K562 (cell line): ENCODE data around the gene ALPP. TPM values are rescaled to one million over a fixed set of nuclear protein-coding genes. Genes with fewer than 3 reads are reported as not detected.

ENCODE experiments used
- ATAC-seq: fragments of 200-7000 bp; cut with Tn5 transposase; 3 replicates; pipeline ENCODE4 v1.9.1; 2020; ENCODE audit warnings: moderate library complexity
- BruUV-seq: library from RNA; stranded (reverse); fragments of 400-500 nt; replicated peaks from 2 replicates; lab custom pipeline; 2021; lab: Mats Ljungman, UMichigan
- CTCF ChIA-PET: fragments of 300-600 bp; formaldehyde crosslinking; extraction: SDS; loops from one replicate; lab custom pipeline; 2021; ENCODE audit warnings: low intra/inter-chr PET ratio; lab: Yijun Ruan, JAX
- POLR2A ChIA-PET: fragments of 300-600, 350-650 bp; sonication (Branson Sonifier 250); formaldehyde crosslinking; extraction: SDS; loops from one replicate; lab custom pipeline; 2021; ENCODE audit warnings: antibody characterized with exemption, inconsistent platforms; lab: Yijun Ruan, JAX
- DNase-seq, 4 experiments: peaks; one replicate each; pipeline versions ENCODE4 v3.0.0 to v3.0.0-alpha.2; 2011 to 2018; ENCODE audit warnings: low spot score in 3 of 4, mixed read lengths in 3 of 4; ENCODE audit errors: extremely low read depth in 1 of 4
- FAIRE-seq: peaks from 2 replicates; lab custom pipeline; 2011; peaks lifted over from hg19 to GRCh38; lab: Jason Lieb, UNC
- H2AFZ ChIP-seq: 2 replicates; pipeline ENCODE4 v1.6.0; 2011; ENCODE audit warnings: low read depth, low read length, control low read depth, inconsistent platforms
- H3K27ac ChIP-seq: fragments of 200-600 bp; 3 replicates; pipeline ENCODE4 v1.8.0; 2011; ENCODE audit warnings: low read depth, mild to moderate bottlenecking, control low read depth, inconsistent platforms, low read length, moderate library complexity, mixed read lengths; ENCODE audit errors: extremely low read depth
- H3K27me3 ChIP-seq, 2 experiments: fragments of 300-600 bp in 1 of 2; 2 replicates in 1 of 2; 3 replicates in 1 of 2; pipeline versions ENCODE4 v1.6.0 to v1.8.0; 2011; ENCODE audit warnings: inconsistent platforms in 2 of 2, low read length in 2 of 2, mild to moderate bottlenecking in 1 of 2, mixed read lengths in 1 of 2, moderate library complexity in 1 of 2; ENCODE audit not compliant: control insufficient read depth in 2 of 2, insufficient read depth in 2 of 2
- H3K36me3 ChIP-seq: fragments of 300-600 bp; 3 replicates; pipeline ENCODE4 v1.8.0; 2011; ENCODE audit warnings: mild to moderate bottlenecking, low read length, inconsistent platforms; ENCODE audit not compliant: control insufficient read depth, insufficient read depth
- H3K4me1 ChIP-seq, 2 experiments: fragments of 200-600 bp in 1 of 2; replicated peaks in 1 of 2; 2 replicates in 1 of 2; 3 replicates in 1 of 2; pipeline versions ENCODE4 v1.5.1 to v1.8.0; 2011; ENCODE audit warnings: inconsistent platforms in 2 of 2, low read length in 2 of 2, mild to moderate bottlenecking in 1 of 2, mixed read lengths in 1 of 2, moderate library complexity in 1 of 2; ENCODE audit not compliant: control insufficient read depth in 2 of 2, insufficient read depth in 2 of 2
- H3K4me2 ChIP-seq: 2 replicates; pipeline ENCODE4 v1.6.1; 2011; ENCODE audit warnings: low read length, control low read depth, inconsistent platforms, mixed read lengths; ENCODE audit not compliant: insufficient read depth
- H3K4me3 ChIP-seq: fragments of 200-600 bp; sonication (generic), shearing (Covaris generic); 2 replicates; pipeline ENCODE4 v1.5.1; 2016; ENCODE audit warnings: control low read depth, inconsistent platforms
- H3K79me2 ChIP-seq: fragments of 200-600 bp; 3 replicates; pipeline ENCODE4 v1.8.0; 2011; ENCODE audit warnings: low read length, inconsistent platforms; ENCODE audit not compliant: control insufficient read depth, insufficient read depth
- H3K9ac ChIP-seq, 2 experiments: 2 replicates each; pipeline versions ENCODE4 v1.6.0 to v1.6.1; 2011; ENCODE audit warnings: low read depth in 2 of 2, low read length in 2 of 2, control low read depth in 1 of 2, inconsistent platforms in 1 of 2, mild to moderate bottlenecking in 1 of 2, mixed read lengths in 1 of 2; ENCODE audit not compliant: insufficient read depth in 1 of 2
- H3K9me1 ChIP-seq: one replicate; pipeline ENCODE4 v1.6.0; 2011; ENCODE audit warnings: inconsistent platforms, mild to moderate bottlenecking, low read length, moderate library complexity; ENCODE audit not compliant: control insufficient read depth, insufficient read depth
- H3K9me3 ChIP-seq: replicated peaks from 2 replicates; pipeline ENCODE4 v1.5.1; 2011; ENCODE audit warnings: low read depth, low read length, inconsistent platforms; ENCODE audit not compliant: control insufficient read depth, insufficient read depth
- H4K20me1 ChIP-seq: replicated peaks from 2 replicates; pipeline ENCODE4 v1.6.1; 2011; ENCODE audit warnings: low read length, inconsistent platforms, mixed read lengths; ENCODE audit not compliant: control insufficient read depth, insufficient read depth
- BCLAF1 ChIP-seq, 2 experiments: fragments of 450-650 bp in 1 of 2; IDR thresholded peaks; 2 replicates each; pipeline ENCODE4 v1.6.1; 2011 to 2017; ENCODE audit warnings: low read depth in 2 of 2, antibody characterized with exemption in 1 of 2, borderline replicate concordance in 1 of 2, low read length in 1 of 2, mild to moderate bottlenecking in 1 of 2, mixed read lengths in 1 of 2; ENCODE audit not compliant: control insufficient read depth in 1 of 2
- BRCA1 ChIP-seq, 2 experiments: fragments of 450-650 bp in 1 of 2; sonication (generic) in 1 of 2; formaldehyde crosslinking in 1 of 2; IDR thresholded peaks; 2 replicates each; pipeline versions ENCODE4 v1.5.0 to v1.6.1; 2017 to 2020; ENCODE audit warnings: mild to moderate bottlenecking in 1 of 2, missing genetic modification reagents in 1 of 2
- C11orf30 ChIP-seq: fragments of 450-650 bp; IDR thresholded peaks from 2 replicates; pipeline ENCODE4 v1.6.1; 2016; ENCODE audit warnings: low read depth, mild to moderate bottlenecking
- DDX20 ChIP-seq: fragments of 450-650 bp; IDR thresholded peaks from 2 replicates; pipeline ENCODE4 v1.6.1; 2016; ENCODE audit warnings: missing genetic modification characterization, low read depth, mild to moderate bottlenecking, missing compliant biosample characterization, moderate library complexity
- IFI16 ChIP-seq: fragments of 250-450 bp; sonication (Bioruptor Pico); IDR thresholded peaks from 2 replicates; pipeline ENCODE4 v2.1.2; 2022; ENCODE audit warnings: mild to moderate bottlenecking, inconsistent platforms
- MEF2A ChIP-seq: IDR thresholded peaks from 2 replicates; pipeline ENCODE4 v1.6.1; 2011; ENCODE audit warnings: low read depth, mild to moderate bottlenecking, low read length, moderate library complexity; ENCODE audit not compliant: control insufficient read depth
- NFE2 ChIP-seq: IDR thresholded peaks from 2 replicates; pipeline ENCODE4 v1.6.1; 2014; ENCODE audit warnings: antibody characterized with exemption, low read depth
- PKNOX1 ChIP-seq: fragments of 450-650 bp; IDR thresholded peaks from 2 replicates; pipeline ENCODE4 v1.6.1; 2016
- ZC3H8 ChIP-seq: fragments of 450-650 bp; IDR thresholded peaks from 2 replicates; pipeline ENCODE4 v1.6.1; 2017
- ZNF324 ChIP-seq: fragments of 250-450 bp; sonication (Bioruptor Pico); IDR thresholded peaks from 2 replicates; pipeline ENCODE4 v1.4.0; 2020; ENCODE audit warnings: mild to moderate bottlenecking
- WGBS: fragments of 100-300 bp; shearing (Covaris generic); methylation state at CpG from one replicate; pipeline ENCODE4 v1.1.6; 2016; ENCODE audit warnings: low coverage, mixed read lengths; ENCODE audit not compliant: insufficient coverage; ENCODE audit errors: missing lambda C conversion rate; 5-methylcytosine and 5-hydroxymethylcytosine counted together
- in situ Hi-C: fragments of 300-500 bp; cut with MboI; formaldehyde crosslinking; loops from 4 replicates; pipeline ENCODE4 v1.15.0; 2018; ENCODE audit warnings: inconsistent platforms, mixed read lengths
- intact Hi-C: fragments of 100-400 bp; cut with micrococcal nuclease; formaldehyde crosslinking; loops from 2 replicates; pipeline ENCODE4 v1.14.2; 2022
- polyA plus RNA-seq, 8 experiments: library from polyadenylated mRNA; depleted of rRNA in 4 of 8; stranded (reverse) in 5 of 8; unstranded in 3 of 8; fragments of >200 nt; fragmentation: Nextera tagmentation in 2 of 8; fragmentation: Illumina TruSeq in 1 of 8; extraction: Ambion mirVana in 2 of 8; extraction: Trizol in 1 of 8; gene quantifications; 2 replicates each; pipeline versions ENCODE4 v1.2.1 to v1.2.3, GENCODE V29; 2011 to 2014; ENCODE audit warnings: inconsistent platforms in 1 of 8, missing spikeins in 1 of 8
- total RNA-seq, 7 experiments: library from RNA; depleted of rRNA in 6 of 7; stranded (reverse); fragments of >200 nt in 6 of 7; fragmentation: Illumina TruSeq in 2 of 7; extraction: Trizol in 2 of 7; gene quantifications; 2 replicates each; pipeline versions ENCODE4 v1.2.1 to v1.2.3, GENCODE V29; 2011 to 2021; ENCODE audit warnings: low replicate concordance in 1 of 7
- TF ChIP-seq, protein P1 (sequence below): fragments of 250-450 bp; sonication (Bioruptor Pico); IDR thresholded peaks from 2 replicates; pipeline ENCODE4 v1.8.0; 2021; ENCODE audit warnings: moderate library complexity, mild to moderate bottlenecking, inconsistent platforms
- TF ChIP-seq, protein P2 (sequence below): fragments of 450-650 bp; conservative IDR thresholded peaks from 2 replicates; pipeline ENCODE4 v1.6.1; 2016; ENCODE audit warnings: missing genetic modification characterization, low read depth, mild to moderate bottlenecking, missing compliant biosample characterization, moderate library complexity

Gene ALPP
- total and polyA plus RNA-seq, 9 of the 15 experiments (the other 6 are each of a cell fraction or from before 2014, with no cell fraction given), result 0.03 TPM; not detected in 8

DNA sequence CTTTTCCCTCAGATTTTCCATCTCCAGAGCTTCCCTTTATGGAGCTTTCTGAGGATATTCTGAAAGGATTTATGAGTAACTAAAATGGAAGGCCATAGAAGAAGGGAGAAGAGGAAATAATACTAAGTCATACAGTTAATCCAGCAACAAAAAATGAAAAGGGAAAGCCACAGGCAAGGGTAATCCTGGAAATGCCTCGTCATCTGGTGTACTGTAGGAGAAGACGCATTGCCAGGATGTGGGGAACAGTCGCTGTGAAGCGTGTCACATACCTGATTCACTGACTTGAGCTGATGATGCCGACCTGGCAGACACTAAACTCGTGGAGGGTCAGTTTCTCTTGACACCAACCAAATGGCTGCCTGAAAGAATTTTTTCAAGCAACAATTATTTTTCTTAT lies 34.7 kb upstream of the ALPP start:
- ChIA-PET POLR2A (no interaction called here), CTCF (no interaction called here)
- H3K9me3 ChIP-seq, result no peaks in the 10 kb centered on the region
- 0 out of 2 replicates have a peak, but pooled peaks cover 3% of the 10 kb centered on the region for H4K20me1 ChIP-seq
- intact Hi-C loops (no loop called here), in situ Hi-C loops (no loop called here)
- H3K4me1 ChIP-seq, result no peaks in the 10 kb centered on the region
- H3K9me1 ChIP-seq, result no peaks in the 10 kb centered on the region
- ATAC-seq (no peak), FAIRE-seq (no peak), DNase-seq (no peak)
- H3K9ac ChIP-seq, result no peak overlapping the region
- no TSS peak for BruUV-seq
- H3K27me3 ChIP-seq, result peaks cover 5 to 14% of the 10 kb centered on the region in 2 experiments; a peak in 4 of 5 replicates
- no peak overlapping the region for H3K27ac ChIP-seq
- no peaks in the 10 kb centered on the region for H3K79me2 ChIP-seq
- H3K4me3 ChIP-seq, result no peak overlapping the region
- whole genome bisulfite sequencing, result 4% methylated on average over 6 of the region's 6 CpGs
- H3K36me3 ChIP-seq, result no peaks in the 10 kb centered on the region
- no peak overlapping the region for H3K4me2 ChIP-seq
- no peak overlapping the region for H2AFZ ChIP-seq
- TF ChIP-seq ZNF324 (CRISPR knock-in tag) (no peak), DDX20 (tag) (no peak), PKNOX1 (no peak), MEF2A (no peak), BRCA1 (IDR thresholded peaks at IDR 0.05) (no peak), BRCA1 (CRISPR knock-in tag; IDR thresholded peaks at IDR 0.05) (no peak), IFI16 (CRISPR knock-in tag) (no peak), ZC3H8 (no peak), BCLAF1 (IDR thresholded peaks at IDR 0.05; ENCODE audit: borderline replicate concordance in 1 of 2, control insufficient read depth in 1 of 2, low read depth in 2 of 2, low read length in 1 of 2) (no peak), NFE2 (peak; percentile 38; the same call in 1 of the 2 replicates), C11orf30 (0 out of 2 replicates have a peak, but pooled peaks have one; percentile 6)
- TF ChIP-seq, protein P1, sequence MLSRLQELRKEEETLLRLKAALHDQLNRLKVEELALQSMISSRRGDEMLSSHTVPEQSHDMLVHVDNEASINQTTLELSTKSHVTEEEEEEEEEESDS (CRISPR knock-in tag), result no peak
- TF ChIP-seq, protein P2, sequence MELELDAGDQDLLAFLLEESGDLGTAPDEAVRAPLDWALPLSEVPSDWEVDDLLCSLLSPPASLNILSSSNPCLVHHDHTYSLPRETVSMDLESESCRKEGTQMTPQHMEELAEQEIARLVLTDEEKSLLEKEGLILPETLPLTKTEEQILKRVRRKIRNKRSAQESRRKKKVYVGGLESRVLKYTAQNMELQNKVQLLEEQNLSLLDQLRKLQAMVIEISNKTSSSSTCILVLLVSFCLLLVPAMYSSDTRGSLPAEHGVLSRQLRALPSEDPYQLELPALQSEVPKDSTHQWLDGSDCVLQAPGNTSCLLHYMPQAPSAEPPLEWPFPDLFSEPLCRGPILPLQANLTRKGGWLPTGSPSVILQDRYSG, result no peak
